Hepatocyte (in vitro differentiated cells): ENCODE measurements around the gene RPL37A.

Source experiments
- EZH2phosphoT487 ChIP-seq: fragments of 200-600 bp; sonication (generic); IDR thresholded peaks from one replicate; pipeline ENCODE4 v1.6.1; 2018; ENCODE audit warnings: antibody characterized with exemption, mild to moderate bottlenecking, low read depth, moderate library complexity; ENCODE audit not compliant: unreplicated experiment, severe bottlenecking
- TF ChIP-seq, protein P1 (sequence below): fragments of 200-600 bp; sonication (generic); IDR thresholded peaks from 2 replicates; pipeline ENCODE4 v1.5.1; 2016; ENCODE audit warnings: antibody characterized with exemption, mild to moderate bottlenecking; ENCODE audit not compliant: poor library complexity

DNA sequence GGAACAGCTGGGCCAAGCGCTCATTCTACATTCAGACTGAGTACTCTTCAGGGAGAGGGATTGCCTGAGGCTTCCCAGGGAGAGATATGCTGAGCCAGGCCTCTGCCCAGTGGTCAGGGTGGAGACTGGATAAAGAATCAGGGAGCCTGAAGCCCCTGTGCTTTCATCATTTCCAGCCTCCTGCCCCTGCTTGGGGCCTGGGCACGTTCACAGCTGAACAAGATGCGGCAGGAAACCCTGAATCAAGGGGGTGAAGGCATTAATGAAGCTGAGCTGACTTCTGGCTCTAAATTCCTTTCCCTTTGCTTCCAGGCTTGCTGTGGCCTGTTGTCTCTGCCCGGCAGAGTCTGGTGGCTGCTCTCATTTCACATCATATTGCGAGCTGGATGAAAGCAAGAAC is 35.0 kb downstream of the RPL37A start:
- TF ChIP-seq, protein P1, sequence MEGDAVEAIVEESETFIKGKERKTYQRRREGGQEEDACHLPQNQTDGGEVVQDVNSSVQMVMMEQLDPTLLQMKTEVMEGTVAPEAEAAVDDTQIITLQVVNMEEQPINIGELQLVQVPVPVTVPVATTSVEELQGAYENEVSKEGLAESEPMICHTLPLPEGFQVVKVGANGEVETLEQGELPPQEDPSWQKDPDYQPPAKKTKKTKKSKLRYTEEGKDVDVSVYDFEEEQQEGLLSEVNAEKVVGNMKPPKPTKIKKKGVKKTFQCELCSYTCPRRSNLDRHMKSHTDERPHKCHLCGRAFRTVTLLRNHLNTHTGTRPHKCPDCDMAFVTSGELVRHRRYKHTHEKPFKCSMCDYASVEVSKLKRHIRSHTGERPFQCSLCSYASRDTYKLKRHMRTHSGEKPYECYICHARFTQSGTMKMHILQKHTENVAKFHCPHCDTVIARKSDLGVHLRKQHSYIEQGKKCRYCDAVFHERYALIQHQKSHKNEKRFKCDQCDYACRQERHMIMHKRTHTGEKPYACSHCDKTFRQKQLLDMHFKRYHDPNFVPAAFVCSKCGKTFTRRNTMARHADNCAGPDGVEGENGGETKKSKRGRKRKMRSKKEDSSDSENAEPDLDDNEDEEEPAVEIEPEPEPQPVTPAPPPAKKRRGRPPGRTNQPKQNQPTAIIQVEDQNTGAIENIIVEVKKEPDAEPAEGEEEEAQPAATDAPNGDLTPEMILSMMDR: no peak
- TF ChIP-seq EZH2phosphoT487: no peak
